IMR-90 (cell line): ENCODE data around the gene BLNK. TPM values are rescaled to one million over a fixed set of nuclear protein-coding genes. Genes with fewer than 3 reads are reported as not detected.
A peak's percentile ranks its signal among the peaks of the same experiment; 100 is the strongest.

ENCODE experiments used
- ATAC-seq: fragments of 200-7000 bp; cut with Tn5 transposase; 2 replicates; pipeline ENCODE4 v1.9.1; 2020; ENCODE audit warnings: low read depth, mild to moderate bottlenecking, moderate library complexity
- BruUV-seq: library from RNA; stranded (reverse); fragments of 400-500 nt; replicated peaks from 2 replicates; lab custom pipeline; 2021; lab: Mats Ljungman, UMichigan
- CTCF ChIA-PET: fragments of 300-600 bp; formaldehyde crosslinking; extraction: SDS; loops from one replicate; lab custom pipeline; 2021; ENCODE audit warnings: antibody characterized with exemption; lab: Yijun Ruan, JAX
- POLR2A ChIA-PET: fragments of 300-600 bp; sonication (Branson Sonifier 250); formaldehyde crosslinking; loops from one replicate; lab custom pipeline; 2022; ENCODE audit warnings: antibody characterized with exemption; ENCODE audit not compliant: unreplicated experiment; lab: Charles Lee
- DNase-seq: peaks from one replicate; pipeline ENCODE4 v3.0.0; 2013
- H2AFZ ChIP-seq: replicated peaks from 2 replicates; pipeline ENCODE3; 2013; ENCODE audit warnings: low read length, mild to moderate bottlenecking; ENCODE audit not compliant: poor library complexity
- H2AK5ac ChIP-seq: 2 replicates; pipeline ENCODE4 v1.6.1; 2013; ENCODE audit warnings: low read depth, low read length, inconsistent platforms
- H2AK9ac ChIP-seq: replicated peaks from 2 replicates; pipeline ENCODE3; 2013; ENCODE audit warnings: mild to moderate bottlenecking, low read depth, low read length, moderate library complexity; ENCODE audit not compliant: poor library complexity
- H2BK120ac ChIP-seq: 2 replicates; pipeline ENCODE4 v1.6.1; 2013; ENCODE audit warnings: low read depth, low read length, inconsistent platforms
- H2BK15ac ChIP-seq: 3 replicates; pipeline ENCODE4 v1.6.1; 2013; ENCODE audit warnings: low read depth, low read length, inconsistent platforms
- H2BK20ac ChIP-seq: 2 replicates; pipeline ENCODE4 v1.6.1; 2013; ENCODE audit warnings: low read depth, mild to moderate bottlenecking, inconsistent platforms, low read length, moderate library complexity
- H2BK5ac ChIP-seq: 2 replicates; pipeline ENCODE4 v1.6.1; 2013; ENCODE audit warnings: mild to moderate bottlenecking, low read depth, low read length, inconsistent platforms; ENCODE audit not compliant: poor library complexity, severe bottlenecking
- H3K14ac ChIP-seq: replicated peaks from 2 replicates; pipeline ENCODE4 v1.6.1; 2013; ENCODE audit warnings: low read depth, low read length, inconsistent platforms
- H3K18ac ChIP-seq: 2 replicates; pipeline ENCODE4 v1.6.1; 2013; ENCODE audit warnings: low read depth, low read length, control low read depth
- H3K23ac ChIP-seq: 2 replicates; pipeline ENCODE4 v1.6.1; 2013; ENCODE audit warnings: low read depth, low read length, inconsistent platforms
- H3K27ac ChIP-seq: 2 replicates; pipeline ENCODE4 v1.5.1; 2013; ENCODE audit warnings: mild to moderate bottlenecking, control low read depth, low read length; ENCODE audit not compliant: insufficient read depth
- H3K27me3 ChIP-seq: 2 replicates; pipeline ENCODE4 v1.6.1; 2013; ENCODE audit warnings: low read length; ENCODE audit not compliant: control insufficient read depth, insufficient read depth
- H3K36me3 ChIP-seq: 2 replicates; pipeline ENCODE4 v1.6.1; 2013; ENCODE audit warnings: low read length, mixed read lengths; ENCODE audit not compliant: control insufficient read depth, insufficient read depth
- H3K4ac ChIP-seq: 2 replicates; pipeline ENCODE4 v1.6.1; 2013; ENCODE audit warnings: low read depth, low read length, inconsistent platforms
- H3K4me1 ChIP-seq: 2 replicates; pipeline ENCODE4 v1.6.1; 2013; ENCODE audit warnings: low read length, mixed read lengths; ENCODE audit not compliant: control insufficient read depth, insufficient read depth
- H3K4me2 ChIP-seq: 2 replicates; pipeline ENCODE4 v1.6.1; 2013; ENCODE audit warnings: low read depth, mild to moderate bottlenecking, control low read depth, low read length, moderate library complexity
- H3K4me3 ChIP-seq: 2 replicates; pipeline ENCODE4 v1.5.1; 2013; ENCODE audit warnings: low read depth, mild to moderate bottlenecking, control low read depth, low read length, moderate library complexity; ENCODE audit not compliant: insufficient read depth
- H3K56ac ChIP-seq: 2 replicates; pipeline ENCODE4 v1.6.1; 2013; ENCODE audit warnings: low read length, inconsistent platforms; ENCODE audit not compliant: insufficient read depth; ENCODE audit errors: extremely low read depth
- H3K79me1 ChIP-seq, 2 experiments: 2 replicates each; pipeline ENCODE4 v1.6.1; 2013; ENCODE audit warnings: low read length in 2 of 2, inconsistent platforms in 1 of 2, low read depth in 1 of 2
- H3K9ac ChIP-seq: 2 replicates; pipeline ENCODE4 v1.6.1; 2013; ENCODE audit warnings: low read depth, low read length, control low read depth
- H3K9me1 ChIP-seq: 2 replicates; pipeline ENCODE4 v1.6.1; 2013; ENCODE audit warnings: low read length, inconsistent platforms; ENCODE audit not compliant: insufficient read depth
- H3K9me3 ChIP-seq: 2 replicates; pipeline ENCODE4 v1.6.1; 2013; ENCODE audit warnings: low read length; ENCODE audit not compliant: control insufficient read depth, insufficient read depth
- H4K20me1 ChIP-seq: 2 replicates; pipeline ENCODE4 v1.6.1; 2013; ENCODE audit warnings: low read length, inconsistent platforms; ENCODE audit not compliant: insufficient read depth
- H4K5ac ChIP-seq: 2 replicates; pipeline ENCODE4 v1.6.1; 2013; ENCODE audit warnings: mild to moderate bottlenecking, low read depth, low read length, control low read depth
- H4K8ac ChIP-seq, 2 experiments: 2 replicates each; pipeline ENCODE4 v1.6.1; 2013; ENCODE audit warnings: low read depth in 2 of 2, low read length in 2 of 2, control low read depth in 1 of 2, inconsistent platforms in 1 of 2
- H4K91ac ChIP-seq: 2 replicates; pipeline ENCODE4 v1.6.1; 2013; ENCODE audit warnings: low read depth, low read length, inconsistent platforms; ENCODE audit not compliant: insufficient read depth
- BHLHE40 ChIP-seq: fragments of 150-350 bp; IDR thresholded peaks from 2 replicates; pipeline ENCODE4 v1.6.1; 2016; ENCODE audit warnings: mild to moderate bottlenecking, low read depth, low read length
- CEBPB ChIP-seq: IDR thresholded peaks from 2 replicates; pipeline ENCODE4 v1.6.1; 2012; ENCODE audit warnings: low read depth, low read length, improper control_type of control experiment
- CHD1 ChIP-seq: IDR thresholded peaks from 2 replicates; pipeline ENCODE4 v1.6.1; 2012; ENCODE audit warnings: low read depth, low read length, improper control_type of control experiment
- FOS ChIP-seq: fragments of 150-350 bp; IDR thresholded peaks from 2 replicates; pipeline ENCODE4 v1.6.1; 2016; ENCODE audit warnings: low read depth, low read length
- MAFK ChIP-seq: IDR thresholded peaks from 2 replicates; pipeline ENCODE4 v1.6.1; 2012; ENCODE audit warnings: low read depth, low read length, improper control_type of control experiment
- MAZ ChIP-seq: IDR thresholded peaks from 2 replicates; pipeline ENCODE4 v1.6.1; 2012; ENCODE audit warnings: low read depth, mild to moderate bottlenecking, low read length, improper control_type of control experiment, moderate library complexity, borderline replicate concordance
- MXI1 ChIP-seq: IDR thresholded peaks from 2 replicates; pipeline ENCODE4 v1.6.1; 2012; ENCODE audit warnings: low read depth, mild to moderate bottlenecking, low read length, moderate library complexity, borderline replicate concordance
- NFE2L2 ChIP-seq: fragments of 150-350 bp; IDR thresholded peaks from 2 replicates; pipeline ENCODE4 v1.6.1; 2016; ENCODE audit warnings: low read depth, mild to moderate bottlenecking, low read length
- RAD21 ChIP-seq: IDR thresholded peaks from 2 replicates; pipeline ENCODE4 v1.6.1; 2012; ENCODE audit warnings: low read length, improper control_type of control experiment
- RFX5 ChIP-seq: IDR thresholded peaks from 2 replicates; pipeline ENCODE4 v1.8.0; 2012; ENCODE audit warnings: low read depth, mild to moderate bottlenecking, low read length, moderate library complexity
- WGBS, 2 experiments: methylation state at CpG; one replicate each; pipeline versions ENCODE4 v1.1.5 to v1.1.7; 2013; ENCODE audit warnings: missing lambda C conversion rate in 2 of 2; ENCODE audit not compliant: insufficient read length in 1 of 2; ENCODE audit errors: extremely low coverage in 2 of 2; 5-methylcytosine and 5-hydroxymethylcytosine counted together
- dilution Hi-C: fragments of 300-500 bp; cut with HindIII; formaldehyde crosslinking; loops from one replicate; pipeline ENCODE4 v1.14.3; 2018; ENCODE audit warnings: low sequenced_read_pairs; ENCODE audit not compliant: unreplicated experiment
- in situ Hi-C: fragments of 300-500 bp; cut with MboI; formaldehyde crosslinking; loops from 3 replicates; pipeline ENCODE4 v1.14.3; 2019; ENCODE audit warnings: low sequenced_read_pairs, inconsistent platforms, mixed read lengths
- intact Hi-C: fragments of 100-400 bp; cut with micrococcal nuclease; formaldehyde crosslinking; loops from 2 replicates; pipeline ENCODE4 v1.10.0; 2022
- polyA plus RNA-seq, 3 experiments: library from polyadenylated mRNA; depleted of rRNA; stranded (reverse); fragments of >200 nt; gene quantifications; 2 replicates each; pipeline ENCODE4 v1.2.3, GENCODE V29; 2012; ENCODE audit warnings: low replicate concordance in 1 of 3
- total RNA-seq: library from RNA; depleted of rRNA; stranded (reverse); fragments of >200 nt; gene quantifications from 2 replicates; pipeline ENCODE4 v1.2.3, GENCODE V29; 2012
- TF ChIP-seq, protein P1 (sequence below): conservative IDR thresholded peaks from 2 replicates; pipeline ENCODE4 v1.5.1; 2012; ENCODE audit warnings: mild to moderate bottlenecking, low read depth, low read length, improper control_type of control experiment
- TF ChIP-seq, protein P2 (sequence below): fragments of 150-350 bp; IDR thresholded peaks from 2 replicates; pipeline ENCODE4 v1.6.1; 2017; ENCODE audit warnings: mild to moderate bottlenecking, antibody characterized with exemption, low read length, low read depth
- TF ChIP-seq, protein P3 (sequence below): fragments of 150-350 bp; IDR thresholded peaks from 2 replicates; pipeline ENCODE4 v1.6.1; 2016; ENCODE audit warnings: low read depth, mild to moderate bottlenecking, low read length, moderate library complexity, borderline replicate concordance

BLNK gene
- total and polyA plus RNA-seq, 2 of the 4 experiments (the other 2 are of a cell fraction), result not detected

DNA sequence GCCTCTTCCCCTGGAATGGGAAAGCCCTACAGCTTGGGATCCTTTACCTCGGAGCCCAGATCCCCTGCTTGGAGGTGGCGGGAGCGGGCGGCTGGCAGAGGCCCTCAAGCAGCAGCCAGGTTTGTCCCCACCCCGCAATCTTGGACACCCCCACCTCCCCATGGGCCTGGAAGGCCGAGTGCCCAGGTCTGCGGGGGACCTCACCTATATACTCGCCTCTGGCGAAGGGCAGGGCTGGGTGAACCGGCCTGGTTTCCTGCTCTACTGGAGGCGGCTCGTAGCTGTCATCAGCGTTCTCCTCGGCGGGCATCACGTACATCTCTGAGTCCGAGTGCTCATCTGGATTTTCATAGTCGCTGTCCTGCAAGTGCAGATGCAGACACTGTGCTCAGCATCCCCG is 44.2 kb downstream of the BLNK start:
- ChIA-PET CTCF (no interaction called here), POLR2A (no interaction called here)
- Histone ChIP-seq H3K27ac (no peak overlapping the region), H2AK9ac (no peak overlapping the region), H3K4me1 (no peaks in the 10 kb centered on the region), H3K18ac (no peak overlapping the region), H2BK5ac (no peak overlapping the region), H3K9ac (no peak overlapping the region), H3K4ac (no peak overlapping the region), H2AFZ (peak overlapping the region; percentile 49), H3K14ac (no peak overlapping the region), H4K20me1 (no peaks in the 10 kb centered on the region), H3K4me3 (no peak overlapping the region), H3K36me3 (no peaks in the 10 kb centered on the region), H2BK15ac (no peak overlapping the region), H4K5ac (no peak overlapping the region), H2BK20ac (no peak overlapping the region), H2BK120ac (no peak overlapping the region), H3K56ac (no peak overlapping the region), H3K9me3 (no peaks in the 10 kb centered on the region), H3K23ac (no peak overlapping the region), H3K79me1 (no peaks in the 10 kb centered on the region), H2AK5ac (no peak overlapping the region), H3K27me3 (no peaks in the 10 kb centered on the region; the same call in 1 of the 2 replicates), H3K9me1 (no peaks in the 10 kb centered on the region), H3K4me2 (no peak overlapping the region), H4K91ac (no peak overlapping the region), H4K8ac (no peak overlapping the region)
- no peak for DNase-seq
- no TSS peak for BruUV-seq
- TF ChIP-seq RFX5 (no peak), NFE2L2 (no peak), MXI1 (no peak), MAZ (no peak), FOS (no peak), MAFK (no peak), CEBPB (no peak), BHLHE40 (no peak), CHD1 (no peak), RAD21 (no peak)
- TF ChIP-seq, protein P1, sequence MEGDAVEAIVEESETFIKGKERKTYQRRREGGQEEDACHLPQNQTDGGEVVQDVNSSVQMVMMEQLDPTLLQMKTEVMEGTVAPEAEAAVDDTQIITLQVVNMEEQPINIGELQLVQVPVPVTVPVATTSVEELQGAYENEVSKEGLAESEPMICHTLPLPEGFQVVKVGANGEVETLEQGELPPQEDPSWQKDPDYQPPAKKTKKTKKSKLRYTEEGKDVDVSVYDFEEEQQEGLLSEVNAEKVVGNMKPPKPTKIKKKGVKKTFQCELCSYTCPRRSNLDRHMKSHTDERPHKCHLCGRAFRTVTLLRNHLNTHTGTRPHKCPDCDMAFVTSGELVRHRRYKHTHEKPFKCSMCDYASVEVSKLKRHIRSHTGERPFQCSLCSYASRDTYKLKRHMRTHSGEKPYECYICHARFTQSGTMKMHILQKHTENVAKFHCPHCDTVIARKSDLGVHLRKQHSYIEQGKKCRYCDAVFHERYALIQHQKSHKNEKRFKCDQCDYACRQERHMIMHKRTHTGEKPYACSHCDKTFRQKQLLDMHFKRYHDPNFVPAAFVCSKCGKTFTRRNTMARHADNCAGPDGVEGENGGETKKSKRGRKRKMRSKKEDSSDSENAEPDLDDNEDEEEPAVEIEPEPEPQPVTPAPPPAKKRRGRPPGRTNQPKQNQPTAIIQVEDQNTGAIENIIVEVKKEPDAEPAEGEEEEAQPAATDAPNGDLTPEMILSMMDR, result no peak
- TF ChIP-seq, protein P2, sequence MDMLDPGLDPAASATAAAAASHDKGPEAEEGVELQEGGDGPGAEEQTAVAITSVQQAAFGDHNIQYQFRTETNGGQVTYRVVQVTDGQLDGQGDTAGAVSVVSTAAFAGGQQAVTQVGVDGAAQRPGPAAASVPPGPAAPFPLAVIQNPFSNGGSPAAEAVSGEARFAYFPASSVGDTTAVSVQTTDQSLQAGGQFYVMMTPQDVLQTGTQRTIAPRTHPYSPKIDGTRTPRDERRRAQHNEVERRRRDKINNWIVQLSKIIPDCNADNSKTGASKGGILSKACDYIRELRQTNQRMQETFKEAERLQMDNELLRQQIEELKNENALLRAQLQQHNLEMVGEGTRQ, result no peak
- TF ChIP-seq, protein P3, sequence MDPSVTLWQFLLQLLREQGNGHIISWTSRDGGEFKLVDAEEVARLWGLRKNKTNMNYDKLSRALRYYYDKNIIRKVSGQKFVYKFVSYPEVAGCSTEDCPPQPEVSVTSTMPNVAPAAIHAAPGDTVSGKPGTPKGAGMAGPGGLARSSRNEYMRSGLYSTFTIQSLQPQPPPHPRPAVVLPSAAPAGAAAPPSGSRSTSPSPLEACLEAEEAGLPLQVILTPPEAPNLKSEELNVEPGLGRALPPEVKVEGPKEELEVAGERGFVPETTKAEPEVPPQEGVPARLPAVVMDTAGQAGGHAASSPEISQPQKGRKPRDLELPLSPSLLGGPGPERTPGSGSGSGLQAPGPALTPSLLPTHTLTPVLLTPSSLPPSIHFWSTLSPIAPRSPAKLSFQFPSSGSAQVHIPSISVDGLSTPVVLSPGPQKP, result no peak
- intact Hi-C loops (no loop called here), dilution Hi-C loops (no loop called here), in situ Hi-C loops (no loop called here)
- no peak for ATAC-seq
- WGBS, 2 experiments, result 72% methylated on average over 12 of the region's 19 CpGs; no CpG with 5 or more reads in 1 of the 2 experiments
